AG04449 (cell line): ENCODE data around the gene MCRIP2.

Experiments used
- CTCF ChIA-PET: fragments of 350-600 bp; formaldehyde crosslinking; extraction: SDS; loops from one replicate; lab custom pipeline; 2021; ENCODE audit warnings: antibody characterized with exemption; lab: Yijun Ruan, JAX
- POLR2A ChIA-PET: fragments of 400-600, 350-600 bp; formaldehyde crosslinking; extraction: SDS; loops from one replicate; lab custom pipeline; 2020; ENCODE audit warnings: antibody characterized with exemption, inconsistent platforms; lab: Yijun Ruan, JAX
- DNase-seq: peaks from one replicate; pipeline ENCODE4 v3.0.0-alpha.2; 2010; ENCODE audit warnings: low read depth, low spot score
- H3K4me3 ChIP-seq: 2 replicates; pipeline ENCODE4 v1.5.1; 2011; ENCODE audit warnings: low read depth, mild to moderate bottlenecking, control low read depth, low read length
- TF ChIP-seq, protein P1 (sequence below): IDR thresholded peaks from one replicate; pipeline ENCODE4 v1.5.1; 2011; ENCODE audit warnings: mild to moderate bottlenecking, moderate library complexity, low read length, control low read depth, inconsistent platforms; ENCODE audit not compliant: insufficient read depth; ENCODE audit errors: missing control alignments

The MCRIP2 gene

DNA sequence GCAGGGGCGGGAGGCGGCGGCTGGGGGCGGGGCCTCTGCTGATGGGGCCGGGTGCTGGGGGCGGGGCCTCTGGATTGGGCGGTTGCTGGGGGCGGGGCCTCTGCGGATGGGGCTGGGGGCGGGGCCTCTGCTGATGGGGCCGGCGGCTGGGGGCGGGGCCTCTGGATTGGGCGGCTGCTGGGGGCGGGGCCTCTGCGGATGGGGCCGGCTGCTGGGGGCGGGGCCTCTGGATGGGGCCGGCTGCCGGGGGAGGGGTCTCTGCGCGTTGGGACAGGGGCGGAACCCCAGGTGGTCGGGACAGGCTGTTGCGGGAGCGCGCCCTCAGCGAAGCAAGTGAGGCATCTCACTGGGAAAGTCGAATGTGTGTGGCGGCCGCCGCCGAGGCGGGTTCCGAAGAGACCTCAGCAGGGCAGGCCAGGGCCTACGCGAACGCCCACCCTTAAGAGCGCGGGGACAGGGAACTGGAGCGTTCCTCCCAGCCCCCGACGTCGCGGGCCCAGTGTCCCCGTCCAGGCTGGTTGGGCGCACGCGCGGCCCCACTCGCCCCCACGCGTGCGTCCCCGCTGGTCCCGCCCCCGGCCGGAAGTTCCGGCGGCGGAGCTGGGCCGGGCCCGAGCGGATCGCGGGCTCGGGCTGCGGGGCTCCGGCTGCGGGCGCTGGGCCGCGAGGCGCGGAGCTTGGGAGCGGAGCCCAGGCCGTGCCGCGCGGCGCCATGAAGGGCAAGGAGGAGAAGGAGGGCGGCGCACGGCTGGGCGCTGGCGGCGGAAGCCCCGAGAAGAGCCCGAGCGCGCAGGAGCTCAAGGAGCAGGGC lies 38.4 kb downstream of the MCRIP2 start, which contains the start of gene STUB1:
TSS of gene STUB1 (plus strand) at position 597 of the 811 bp plus-strand sequence. CDS start at position 713, 116 bp downstream.
- TF ChIP-seq, protein P1, sequence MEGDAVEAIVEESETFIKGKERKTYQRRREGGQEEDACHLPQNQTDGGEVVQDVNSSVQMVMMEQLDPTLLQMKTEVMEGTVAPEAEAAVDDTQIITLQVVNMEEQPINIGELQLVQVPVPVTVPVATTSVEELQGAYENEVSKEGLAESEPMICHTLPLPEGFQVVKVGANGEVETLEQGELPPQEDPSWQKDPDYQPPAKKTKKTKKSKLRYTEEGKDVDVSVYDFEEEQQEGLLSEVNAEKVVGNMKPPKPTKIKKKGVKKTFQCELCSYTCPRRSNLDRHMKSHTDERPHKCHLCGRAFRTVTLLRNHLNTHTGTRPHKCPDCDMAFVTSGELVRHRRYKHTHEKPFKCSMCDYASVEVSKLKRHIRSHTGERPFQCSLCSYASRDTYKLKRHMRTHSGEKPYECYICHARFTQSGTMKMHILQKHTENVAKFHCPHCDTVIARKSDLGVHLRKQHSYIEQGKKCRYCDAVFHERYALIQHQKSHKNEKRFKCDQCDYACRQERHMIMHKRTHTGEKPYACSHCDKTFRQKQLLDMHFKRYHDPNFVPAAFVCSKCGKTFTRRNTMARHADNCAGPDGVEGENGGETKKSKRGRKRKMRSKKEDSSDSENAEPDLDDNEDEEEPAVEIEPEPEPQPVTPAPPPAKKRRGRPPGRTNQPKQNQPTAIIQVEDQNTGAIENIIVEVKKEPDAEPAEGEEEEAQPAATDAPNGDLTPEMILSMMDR, result no peak
- DNase-seq, result no peak
- H3K4me3 ChIP-seq, result peak within 1 kb of the TSS; percentile 77
- ChIA-PET CTCF (interaction anchor here (0.8 to 3.2 kb wide), 5 partner anchors 10 to 102 kb away, joined by 3 to 21 read pairs (median 3); partner anchors contain the start of gene RHOT2), POLR2A (interaction anchor here (0.6 to 2.1 kb wide), 6 partner anchors 9 to 36 kb away, joined by 3 to 9 read pairs (median 4); partner anchors contain the start of gene WDR24)

DNA sequence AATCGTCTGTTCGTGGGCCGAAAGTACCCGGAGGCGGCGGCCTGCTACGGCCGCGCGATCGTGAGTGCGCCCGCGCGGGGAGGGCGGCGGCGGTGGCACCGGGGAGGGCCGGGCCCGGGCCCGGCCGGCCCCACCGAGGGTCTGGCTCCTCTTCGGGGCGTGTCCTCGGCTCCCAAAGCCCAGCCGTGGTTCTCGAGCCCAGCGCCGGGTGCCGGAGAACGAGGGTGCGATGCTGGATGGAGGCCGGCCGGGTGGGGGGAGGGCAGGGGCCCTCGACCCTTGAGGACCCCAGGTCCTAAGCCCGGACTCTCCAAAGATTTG lies 39.0 kb downstream of the MCRIP2 start:
- POLR2A ChIA-PET, result interaction anchor here (0.6 to 2.1 kb wide), 6 partner anchors 9 to 35 kb away, joined by 3 to 9 read pairs (median 3); partner anchors contain the start of genes WDR24 and WDR90
- TF ChIP-seq, protein P1, result no peak

DNA sequence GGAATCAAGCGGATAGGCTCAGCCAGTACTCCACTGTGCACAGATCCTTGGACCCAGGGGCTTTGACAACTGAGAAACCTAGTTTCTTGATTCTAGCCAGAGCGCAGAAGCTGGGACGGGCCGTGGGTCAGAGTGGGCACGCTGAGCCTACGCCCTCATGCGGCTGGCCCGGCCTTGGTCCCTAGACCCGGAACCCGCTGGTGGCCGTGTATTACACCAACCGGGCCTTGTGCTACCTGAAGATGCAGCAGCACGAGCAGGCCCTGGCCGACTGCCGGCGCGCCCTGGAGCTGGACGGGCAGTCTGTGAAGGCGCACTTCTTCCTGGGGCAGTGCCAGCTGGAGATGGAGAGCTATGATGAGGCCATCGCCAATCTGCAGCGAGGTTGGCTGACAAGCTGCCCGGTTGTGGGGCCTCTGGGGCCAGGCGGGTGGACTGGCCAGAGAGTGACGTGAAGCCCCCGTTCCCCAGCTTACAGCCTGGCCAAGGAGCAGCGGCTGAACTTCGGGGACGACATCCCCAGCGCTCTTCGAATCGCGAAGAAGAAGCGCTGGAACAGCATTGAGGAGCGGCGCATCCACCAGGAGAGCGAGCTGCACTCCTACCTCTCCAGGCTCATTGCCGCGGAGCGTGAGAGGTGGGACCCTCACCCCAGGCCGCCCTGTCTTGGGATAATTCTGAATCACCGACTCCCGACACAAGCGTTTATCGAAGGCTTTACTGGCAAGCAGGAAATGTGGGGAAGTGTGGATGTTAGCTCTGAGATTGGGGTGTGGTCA lies 39.5 kb downstream of the MCRIP2 start:
- peak overlapping the region; percentile 77 for H3K4me3 ChIP-seq
- no peak for DNase-seq
- CTCF ChIA-PET, result interaction anchor here (0.8 to 3.2 kb wide), 5 partner anchors 10 to 290 kb away, joined by 3 to 21 read pairs (median 3); partner anchors contain the start of gene RHOT2
- TF ChIP-seq, protein P1, result peak; percentile 29
- POLR2A ChIA-PET, result interaction anchor here (0.8 to 2.1 kb wide), 4 partner anchors 9 to 35 kb away, joined by 3 to 9 read pairs (median 3); partner anchors contain the start of genes WDR24 and WDR90

More for the DNA sequence above, 39.0 kb downstream of the MCRIP2 start:
- CTCF ChIA-PET, result interaction anchor here (0.8 to 3.2 kb wide), 2 partner anchors 11 to 13 kb away, joined by 3 to 21 read pairs; partner anchors contain the start of gene RHOT2
- no peak for DNase-seq
- H3K4me3 ChIP-seq, result peak overlapping the region; percentile 77

DNA sequence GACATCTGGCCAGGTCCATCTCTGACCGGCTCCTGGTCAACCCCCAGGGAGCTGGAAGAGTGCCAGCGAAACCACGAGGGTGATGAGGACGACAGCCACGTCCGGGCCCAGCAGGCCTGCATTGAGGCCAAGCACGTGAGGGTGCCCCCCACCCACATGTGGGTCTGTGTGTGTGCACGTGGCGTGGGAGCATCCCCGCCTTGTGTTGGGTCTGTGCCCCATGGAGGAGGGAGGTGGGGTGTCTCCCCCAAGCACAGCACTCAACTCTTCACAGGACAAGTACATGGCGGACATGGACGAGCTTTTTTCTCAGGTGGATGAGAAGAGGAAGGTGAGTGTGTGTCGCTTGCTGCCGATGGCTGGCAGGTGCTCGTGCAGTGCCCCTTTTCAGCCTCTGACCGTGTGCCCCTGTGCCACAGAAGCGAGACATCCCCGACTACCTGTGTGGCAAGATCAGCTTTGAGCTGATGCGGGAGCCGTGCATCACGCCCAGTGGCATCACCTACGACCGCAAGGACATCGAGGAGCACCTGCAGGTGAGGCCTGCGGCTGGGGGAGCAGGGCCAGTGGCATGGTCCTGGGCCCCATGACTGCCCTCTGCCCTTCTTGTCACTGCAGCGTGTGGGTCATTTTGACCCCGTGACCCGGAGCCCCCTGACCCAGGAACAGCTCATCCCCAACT lies 40.3 kb downstream of the MCRIP2 start:
- POLR2A ChIA-PET, result interaction anchor here (0.8 to 2.1 kb wide), 2 partner anchors 8 to 33 kb away, joined by 3 to 9 read pairs; partner anchors contain the start of genes WDR24 and WDR90
- no peak for DNase-seq
- CTCF ChIA-PET, result interaction anchor here (0.9 to 1.4 kb wide), 4 partner anchors 10 to 290 kb away, joined by 3 to 4 read pairs (median 3); no protein-coding TSS in a partner anchor
- peak overlapping the region; percentile 77 for H3K4me3 ChIP-seq
- TF ChIP-seq, protein P1, result no peak

DNA sequence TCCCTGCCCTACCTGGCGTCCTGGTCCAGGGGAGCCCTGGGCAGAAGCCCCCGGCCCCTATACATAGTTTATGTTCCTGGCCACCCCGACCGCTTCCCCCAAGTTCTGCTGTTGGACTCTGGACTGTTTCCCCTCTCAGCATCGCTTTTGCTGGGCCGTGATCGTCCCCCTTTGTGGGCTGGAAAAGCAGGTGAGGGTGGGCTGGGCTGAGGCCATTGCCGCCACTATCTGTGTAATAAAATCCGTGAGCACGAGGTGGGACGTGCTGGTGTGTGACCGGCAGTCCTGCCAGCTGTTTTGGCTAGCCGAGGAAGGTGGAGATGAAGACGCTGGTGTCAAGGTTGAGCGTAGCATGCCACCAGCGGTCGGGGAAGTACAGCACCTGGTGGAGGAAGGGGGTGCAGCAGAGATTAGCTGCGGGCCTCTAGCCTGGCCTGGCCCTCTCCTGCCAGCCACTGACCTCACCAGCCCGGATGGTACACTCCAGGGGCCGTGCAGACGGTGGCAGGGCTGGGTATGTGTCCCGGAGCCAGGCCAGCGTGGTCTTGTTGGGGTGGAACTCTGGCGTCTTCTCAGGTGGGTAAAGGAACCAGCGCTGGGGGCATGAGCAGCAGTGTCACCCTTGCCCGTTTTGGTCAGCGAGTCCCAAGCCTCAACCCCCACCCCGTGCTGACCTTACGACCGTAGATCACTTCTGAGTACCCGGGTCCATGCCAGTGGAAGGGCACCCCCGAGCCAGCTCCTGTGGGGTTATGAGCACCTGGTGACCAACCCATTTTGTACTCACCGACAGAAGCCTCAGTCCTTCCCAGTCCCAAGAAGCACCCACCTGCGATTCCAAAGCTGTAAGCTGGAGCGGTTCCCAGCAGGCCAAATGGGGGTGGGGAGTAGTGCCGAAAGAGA lies 41.1 kb downstream of the MCRIP2 start:
- ChIA-PET POLR2A (no interaction called here), CTCF (interaction anchor here (1.4 kb wide), 1 partner anchor 15 kb away, joined by 3 read pairs; no protein-coding TSS in a partner anchor)
- H3K4me3 ChIP-seq, result peak overlapping the region; percentile 67
- TF ChIP-seq, protein P1, result no peak
- no peak for DNase-seq
